ENCODE data around the gene CBX2.

- TF ChIP-seq GATA2 (IDR thresholded peaks at IDR 0.05; ENCODE audit: low read depth, low read length): no peak
- TF ChIP-seq GATA3 (IDR thresholded peaks at IDR 0.05; ENCODE audit: low read depth, low read length): no peak
Measured at GRCh38 chr17:79818026-79818758, 40.2 kb downstream of the CBX2 start.
